ENCODE data around the gene STOML3.

Gene STOML3, protein sequence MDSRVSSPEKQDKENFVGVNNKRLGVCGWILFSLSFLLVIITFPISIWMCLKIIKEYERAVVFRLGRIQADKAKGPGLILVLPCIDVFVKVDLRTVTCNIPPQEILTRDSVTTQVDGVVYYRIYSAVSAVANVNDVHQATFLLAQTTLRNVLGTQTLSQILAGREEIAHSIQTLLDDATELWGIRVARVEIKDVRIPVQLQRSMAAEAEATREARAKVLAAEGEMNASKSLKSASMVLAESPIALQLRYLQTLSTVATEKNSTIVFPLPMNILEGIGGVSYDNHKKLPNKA

DNA sequence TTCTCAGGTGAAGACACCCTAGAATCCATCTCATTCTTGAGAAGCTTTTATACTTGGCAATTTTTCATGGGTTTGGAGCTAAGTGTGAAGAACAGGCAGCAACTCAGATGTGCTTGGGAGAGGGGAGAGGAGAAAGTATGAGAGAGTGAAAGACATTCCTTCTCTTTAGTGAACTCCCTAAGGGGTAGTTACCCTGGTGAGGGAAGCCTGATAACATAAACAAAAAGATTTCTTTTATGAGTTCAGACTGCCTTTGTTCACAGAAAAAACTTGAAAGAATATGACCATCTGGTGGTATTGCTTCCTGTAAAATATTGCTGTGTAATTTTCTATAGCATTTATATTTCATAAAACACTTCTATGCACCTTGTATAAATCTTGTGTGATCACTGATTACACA, at the start of gene STOML3:
STOML3 (minus strand) TSS at position 139 of the 400 bp plus-strand sequence; CDS start at position 29, 110 bp downstream.
- DNase-seq: no peak

DNA sequence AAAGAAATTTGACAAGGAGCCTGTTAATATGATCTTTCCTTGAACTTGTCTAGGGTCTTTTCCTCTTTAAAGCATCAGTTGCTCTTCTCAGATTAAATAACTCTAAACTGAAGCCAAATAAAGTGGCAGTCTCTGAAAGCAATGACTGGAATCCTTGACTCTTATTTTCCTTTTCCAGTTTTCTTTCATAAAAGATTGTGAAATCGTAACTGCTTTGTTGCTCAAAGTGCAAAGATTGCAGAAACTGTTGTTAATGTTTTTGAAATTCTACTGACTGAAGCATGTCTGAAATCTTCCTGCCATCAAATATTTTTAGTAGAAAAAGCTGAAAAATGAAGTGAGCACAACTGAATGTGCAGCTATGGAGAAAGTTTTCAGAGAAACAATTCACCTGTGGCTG, 49.6 kb upstream of the STOML3 start:
- Mint-ChIP-seq H3K27me3 (no peaks in the 10 kb centered on the region), H3K27ac (no peak overlapping the region), H3K9me3 (no peaks in the 10 kb centered on the region), H3K4me3 (peak overlapping the region in 1 of 2 donors; percentile 22), H3K36me3 (peaks cover 10 to 29% of the 10 kb centered on the region in 2 donors), H3K4me1 (peaks cover 7 to 20% of the 10 kb centered on the region in 2 donors)
- ATAC-seq (replicated peaks) (no peak), DNase-seq (no peak)

More for the DNA sequence above, at the start of gene STOML3:
- no peak within 1 kb of the TSS for H3K27ac Mint-ChIP-seq
- H3K9me3 Mint-ChIP-seq: no peaks in the 10 kb centered on the region
- H3K4me3 Mint-ChIP-seq: no peak within 1 kb of the TSS
- H3K27me3 Mint-ChIP-seq: peaks cover 5 to 8% of the 10 kb centered on the region in 2 donors
- no peaks in the 10 kb centered on the region for H3K4me1 Mint-ChIP-seq
- no peaks in the 10 kb centered on the region for H3K36me3 Mint-ChIP-seq
- no peak for ATAC-seq (replicated peaks)

DNA sequence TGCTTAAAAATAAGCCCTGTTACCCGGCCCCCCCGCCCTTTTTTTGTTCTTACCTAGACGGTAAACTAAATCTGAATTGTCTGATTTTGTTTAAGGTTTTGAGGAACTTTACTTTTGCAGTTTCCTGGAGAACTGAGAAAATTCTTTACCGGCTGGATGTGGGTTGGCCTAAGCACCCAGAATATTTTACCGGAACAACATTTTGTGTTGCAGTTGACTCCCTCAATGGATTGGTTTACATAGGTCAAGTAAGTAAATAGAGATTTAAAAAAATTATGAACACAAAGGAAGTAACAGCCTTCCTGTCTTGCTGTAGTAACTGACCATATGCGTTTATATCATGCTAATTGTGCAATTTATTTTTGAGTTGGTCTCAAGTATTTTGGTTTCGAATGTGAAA, 48.4 kb upstream of the STOML3 start:
- Mint-ChIP-seq H3K27me3 (no peaks in the 10 kb centered on the region), H3K27ac (peak overlapping the region; percentile 98), H3K36me3 (peaks cover 10 to 18% of the 10 kb centered on the region in 2 donors)

GRCh38 chr13:39038569-39039030, 48.0 kb upstream of the STOML3 start:
- peak; percentile 50 for DNase-seq
- Mint-ChIP-seq H3K4me3 (peak overlapping the region; percentile 91), H3K9me3 (no peaks in the 10 kb centered on the region), H3K36me3 (peaks cover 8 to 14% of the 10 kb centered on the region in 2 donors), H3K27me3 (no peaks in the 10 kb centered on the region), H3K4me1 (peaks cover 11 to 23% of the 10 kb centered on the region in 2 donors), H3K27ac (peak overlapping the region; percentile 98)
- peak; percentile 58 to 70 for ATAC-seq (replicated peaks)

More for the DNA sequence above, 48.4 kb upstream of the STOML3 start:
- DNase-seq (no peak), ATAC-seq (replicated peaks) (no peak)
- Mint-ChIP-seq H3K4me3 (peak overlapping the region; percentile 91), H3K4me1 (peaks cover 10 to 23% of the 10 kb centered on the region in 2 donors), H3K9me3 (no peaks in the 10 kb centered on the region)

GRCh38 chr13:39037880-39038568, 47.4 kb upstream of the STOML3 start, which contains the start of the genes NHLRC3 and PROSER1:
Gene NHLRC3 (plus strand): TSS chr13:39038456. CDS start chr13:39038640, 184 bp downstream.
Gene PROSER1 (minus strand): TSS chr13:39038089. CDS start chr13:39037242, 847 bp downstream.
- Mint-ChIP-seq H3K27me3 (no peaks in the 10 kb centered on the region), H3K4me1 (peaks cover 11 to 23% of the 10 kb centered on the region in 2 donors), H3K27ac (peak within 1 kb of the TSS; percentile 98), H3K4me3 (peak within 1 kb of the TSS; percentile 91), H3K9me3 (no peaks in the 10 kb centered on the region), H3K36me3 (peaks cover 5 to 10% of the 10 kb centered on the region in 2 donors)
- peak; percentile 85 for DNase-seq
- peak; percentile 88 to 90 for ATAC-seq (replicated peaks)

DNA sequence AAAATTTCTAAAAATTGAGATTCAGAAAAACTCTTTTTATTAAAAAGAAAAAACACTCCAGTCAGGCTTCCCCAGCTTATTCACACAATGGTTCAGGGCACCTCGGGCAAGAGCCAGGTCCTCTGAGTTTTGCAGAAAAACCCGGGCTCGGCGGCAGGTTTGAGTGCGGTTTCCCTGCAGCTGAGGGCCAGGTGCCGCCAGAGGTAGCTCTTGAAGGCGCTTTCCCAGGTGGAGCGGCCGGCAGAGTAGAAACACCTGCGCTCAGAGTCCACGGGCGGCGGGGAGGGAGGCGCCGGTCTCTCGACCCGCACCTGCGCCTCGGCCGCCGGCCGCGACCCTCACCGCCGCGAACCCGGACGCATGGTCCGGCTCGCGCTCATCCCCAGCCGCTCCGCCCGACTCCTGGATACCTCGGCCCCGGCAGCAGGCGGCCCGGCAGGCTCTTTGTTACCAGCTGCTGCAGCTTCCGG, 46.8 kb upstream of the STOML3 start:
- H3K36me3 Mint-ChIP-seq: peaks cover 3 to 5% of the 10 kb centered on the region in 2 donors
- H3K4me3 Mint-ChIP-seq: peak overlapping the region; percentile 91
- no peaks in the 10 kb centered on the region for H3K27me3 Mint-ChIP-seq
- H3K27ac Mint-ChIP-seq: peak overlapping the region; percentile 98
- H3K9me3 Mint-ChIP-seq: no peaks in the 10 kb centered on the region
- H3K4me1 Mint-ChIP-seq: peaks cover 9 to 23% of the 10 kb centered on the region in 2 donors
- ATAC-seq (replicated peaks) (peak in 1 of 2 donors; percentile 12), DNase-seq (peak; percentile 6)

DNA sequence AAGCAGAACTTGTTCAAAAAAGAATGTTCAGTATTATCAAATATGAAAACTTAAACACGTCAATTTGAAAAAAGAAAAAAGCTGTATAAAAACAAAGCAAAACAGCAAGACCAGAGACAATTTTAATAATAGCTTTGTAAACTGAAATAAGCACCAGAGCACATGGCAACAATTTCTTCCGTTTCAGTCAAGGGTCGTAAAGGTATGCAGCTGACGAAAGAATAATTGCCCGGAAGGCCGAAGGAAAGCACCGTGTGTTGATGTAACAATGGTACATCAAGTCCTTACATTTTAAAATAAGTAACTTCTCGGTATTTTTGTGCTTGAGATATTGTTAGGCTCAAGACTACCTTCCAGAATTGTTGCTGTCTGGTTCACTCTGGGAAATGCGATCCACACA, 45.6 kb upstream of the STOML3 start:
- Mint-ChIP-seq H3K9me3 (no peaks in the 10 kb centered on the region), H3K4me3 (peak overlapping the region; percentile 91), H3K27me3 (no peaks in the 10 kb centered on the region), H3K36me3 (peaks cover 3 to 10% of the 10 kb centered on the region in 2 donors), H3K4me1 (peaks cover 13 to 31% of the 10 kb centered on the region in 2 donors), H3K27ac (no peak overlapping the region)
- DNase-seq (no peak), ATAC-seq (replicated peaks) (no peak)

GRCh38 chr13:39035799-39036198, 45.2 kb upstream of the STOML3 start:
- Mint-ChIP-seq H3K36me3 (peaks cover 1 to 8% of the 10 kb centered on the region in 2 donors), H3K4me1 (peaks cover 13 to 28% of the 10 kb centered on the region in 2 donors), H3K9me3 (no peaks in the 10 kb centered on the region), H3K4me3 (peak overlapping the region; percentile 91), H3K27ac (peak overlapping the region; percentile 27), H3K27me3 (no peaks in the 10 kb centered on the region)
- DNase-seq (no peak), ATAC-seq (replicated peaks) (no peak)

- Mint-ChIP-seq H3K36me3 (peaks cover 0 to 6% of the 10 kb centered on the region in 2 donors), H3K27ac (no peak overlapping the region), H3K9me3 (no peaks in the 10 kb centered on the region), H3K27me3 (no peaks in the 10 kb centered on the region), H3K4me3 (peak overlapping the region; percentile 91), H3K4me1 (peaks cover 13 to 26% of the 10 kb centered on the region in 2 donors)
- DNase-seq (no peak), ATAC-seq (replicated peaks) (no peak)
Observed at GRCh38 chr13:39035204-39035603, 44.6 kb upstream of the STOML3 start.

- H3K9me3 Mint-ChIP-seq: no peaks in the 10 kb centered on the region
- H3K27me3 Mint-ChIP-seq: no peaks in the 10 kb centered on the region
- no peak overlapping the region for H3K27ac Mint-ChIP-seq
- no peak for DNase-seq
- H3K36me3 Mint-ChIP-seq: peaks cover 0 to 6% of the 10 kb centered on the region in 2 donors
- peaks cover 13 to 26% of the 10 kb centered on the region in 2 donors for H3K4me1 Mint-ChIP-seq
- no peak overlapping the region for H3K4me3 Mint-ChIP-seq
- ATAC-seq (replicated peaks): no peak
Observed at GRCh38 chr13:39034085-39034484, 43.5 kb upstream of the STOML3 start.

DNA sequence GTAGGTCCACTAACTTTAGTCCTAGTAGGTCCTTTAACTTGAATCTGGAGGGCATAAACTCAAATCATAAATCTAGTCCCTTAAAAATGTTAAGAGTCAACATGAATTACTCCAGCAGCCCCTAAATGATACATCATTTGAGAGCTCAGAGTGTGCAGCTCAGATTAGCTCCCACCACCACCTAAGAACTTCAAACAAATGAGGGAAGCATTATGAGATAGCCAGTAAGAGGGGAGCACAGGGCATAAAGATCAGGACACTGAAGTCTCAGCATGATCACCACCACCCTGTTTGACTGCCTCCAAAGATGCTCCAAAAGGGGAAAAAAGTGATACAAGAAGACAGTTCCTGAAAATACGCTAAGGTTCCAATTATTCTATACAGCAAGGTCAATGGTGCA, 41.5 kb upstream of the STOML3 start:
- ATAC-seq (replicated peaks): no peak
- H3K9me3 Mint-ChIP-seq: no peaks in the 10 kb centered on the region
- H3K27ac Mint-ChIP-seq: no peak overlapping the region
- H3K4me1 Mint-ChIP-seq: peaks cover 13 to 26% of the 10 kb centered on the region in 2 donors
- no peak for DNase-seq
- H3K4me3 Mint-ChIP-seq: no peak overlapping the region
- H3K36me3 Mint-ChIP-seq: peaks cover 6 to 12% of the 10 kb centered on the region in 2 donors
- H3K27me3 Mint-ChIP-seq: no peaks in the 10 kb centered on the region

GRCh38 chr13:39025433-39025839, 34.8 kb upstream of the STOML3 start:
- Mint-ChIP-seq H3K9me3 (no peaks in the 10 kb centered on the region), H3K4me1 (no peaks in the 10 kb centered on the region), H3K27ac (no peak overlapping the region), H3K27me3 (no peaks in the 10 kb centered on the region), H3K36me3 (peaks cover 17 to 40% of the 10 kb centered on the region in 2 donors), H3K4me3 (no peak overlapping the region)
- ATAC-seq (replicated peaks) (no peak), DNase-seq (no peak)

DNA sequence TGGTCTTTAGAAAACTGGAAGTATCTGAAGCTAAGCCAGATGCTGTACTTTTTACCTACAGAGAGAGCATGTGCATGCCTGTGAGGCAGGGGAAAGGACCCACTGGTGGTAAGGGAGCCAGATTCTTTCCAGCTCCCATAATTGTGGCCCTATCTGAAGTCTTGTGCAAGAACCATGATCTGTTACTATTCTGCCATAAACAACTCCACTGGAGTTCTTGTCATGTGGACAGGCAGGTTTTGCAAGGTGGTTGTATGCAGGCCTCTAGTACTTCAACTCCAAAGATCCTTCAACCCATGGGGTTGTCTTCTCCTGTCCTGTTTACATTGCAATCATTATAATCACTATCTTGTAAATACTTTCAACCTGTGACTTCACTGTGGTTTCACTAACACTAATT, 33.1 kb upstream of the STOML3 start:
- no peak overlapping the region for H3K4me3 Mint-ChIP-seq
- no peak for DNase-seq
- H3K27me3 Mint-ChIP-seq: no peaks in the 10 kb centered on the region
- H3K27ac Mint-ChIP-seq: no peak overlapping the region
- H3K4me1 Mint-ChIP-seq: no peaks in the 10 kb centered on the region
- peaks cover 19 to 51% of the 10 kb centered on the region in 2 donors for H3K36me3 Mint-ChIP-seq
- no peak for ATAC-seq (replicated peaks)
- no peaks in the 10 kb centered on the region for H3K9me3 Mint-ChIP-seq

DNA sequence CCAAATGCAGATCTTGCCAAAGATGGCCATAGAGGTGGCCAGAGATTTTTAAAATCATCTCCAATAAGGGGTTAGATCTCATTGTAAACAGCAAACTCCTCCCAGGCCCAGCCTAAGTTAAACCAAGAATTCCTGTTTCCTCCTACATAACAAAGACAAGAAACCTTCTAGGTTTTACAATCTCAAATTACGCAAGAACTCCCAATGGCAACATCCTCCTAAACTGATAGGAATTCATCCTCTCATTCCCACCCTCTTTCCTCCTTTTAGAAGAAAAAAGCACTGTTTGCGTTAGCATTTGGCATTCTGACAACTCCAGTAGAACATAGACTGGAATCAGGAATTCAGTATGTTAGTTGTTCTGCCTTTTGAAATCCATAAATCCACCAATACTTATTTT, 32.7 kb upstream of the STOML3 start:
- no peaks in the 10 kb centered on the region for H3K27me3 Mint-ChIP-seq
- H3K9me3 Mint-ChIP-seq: no peaks in the 10 kb centered on the region
- ATAC-seq (replicated peaks): no peak
- no peak for DNase-seq
- H3K27ac Mint-ChIP-seq: no peak overlapping the region
- peaks cover 22 to 55% of the 10 kb centered on the region in 2 donors for H3K36me3 Mint-ChIP-seq
- no peak overlapping the region for H3K4me3 Mint-ChIP-seq
- H3K4me1 Mint-ChIP-seq: no peaks in the 10 kb centered on the region
